ENCODE data around the gene TRAPPC6A. TPM values are rescaled to one million over a fixed set of nuclear protein-coding genes. Genes with fewer than 3 reads are reported as not detected.

Gene TRAPPC6A
- total RNA-seq, 1 experiment from 2014 or later = 59.9 TPM

- Histone ChIP-seq H3K27ac (ENCODE audit: insufficient read length, low read depth, low read length) (no peak overlapping the region), H3K9me3 (ENCODE audit: control insufficient read depth, low read depth, low read length) (no peaks in the 10 kb centered on the region), H3K4ac (ENCODE audit: low read depth, low read length) (no peak overlapping the region), H2BK20ac (ENCODE audit: low read depth, low read length, poor library complexity, severe bottlenecking) (no peak overlapping the region), H3K23ac (ENCODE audit: insufficient read length, low read depth, low read length) (no peak overlapping the region), H3K23me2 (ENCODE audit: insufficient read length, low read depth, low read length, poor library complexity, severe bottlenecking) (no peaks in the 10 kb centered on the region), H2BK120ac (ENCODE audit: low read depth, low read length, poor library complexity, severe bottlenecking) (no peak overlapping the region), H3T11ph (ENCODE audit: low read length) (no peak overlapping the region), H3K9ac (ENCODE audit: extremely low read depth, insufficient read length, low read length) (no peak overlapping the region), H3K4me1 (ENCODE audit: insufficient read depth, low read length) (no peaks in the 10 kb centered on the region), H4K5ac (ENCODE audit: insufficient read length, low read depth, low read length) (no peak overlapping the region), H2AK5ac (ENCODE audit: insufficient read length, low read length) (no peak overlapping the region), H3K4me2 (ENCODE audit: insufficient read depth, insufficient read length, low read length) (no peak overlapping the region), H3K56ac (ENCODE audit: insufficient read length, low read depth, low read length) (no peak overlapping the region), H3K14ac (ENCODE audit: insufficient read depth, low read length) (no peak overlapping the region; the same call in 1 of the 2 replicates), H4K91ac (ENCODE audit: insufficient read length, low read depth, low read length) (no peak overlapping the region), H4K8ac (replicated peaks; ENCODE audit: insufficient read length, low read depth, low read length) (no peak overlapping the region), H2BK15ac (ENCODE audit: low read depth, low read length) (no peak overlapping the region), H2AFZ (ENCODE audit: low read length) (no peak overlapping the region), H3K79me2 (ENCODE audit: insufficient read depth, low read length) (no peaks in the 10 kb centered on the region), H3K79me1 (ENCODE audit: insufficient read depth, low read depth, low read length, poor library complexity, severe bottlenecking) (no peaks in the 10 kb centered on the region), H4K20me1 (ENCODE audit: control insufficient read depth, insufficient read depth, insufficient read length) (no peaks in the 10 kb centered on the region), H3K18ac (ENCODE audit: insufficient read length, low read depth, low read length) (no peak overlapping the region), H3K27me3 (ENCODE audit: insufficient read depth, low read length) (no peaks in the 10 kb centered on the region), H2BK12ac (ENCODE audit: insufficient read length, low read depth, low read length) (no peak overlapping the region), H2BK5ac (ENCODE audit: insufficient read length, low read length) (no peak overlapping the region)
- H3K27me3 Mint-ChIP-seq (ENCODE audit: low read depth) = peaks cover 68% of the 10 kb centered on the region
- H3K4me1 Mint-ChIP-seq = peaks cover 0 to 4% of the 10 kb centered on the region in 2 experiments; a peak in 1 of 4 replicates
- no peak for DNase-seq
- no peak overlapping the region for H3K27ac Mint-ChIP-seq
- no CpG with 5 or more reads among the region's 11 CpGs for WGBS (ENCODE audit: extremely low coverage, insufficient read length, low lambda C conversion rate)
- H3K4me3 Mint-ChIP-seq = no peak overlapping the region
- H3K36me3 Mint-ChIP-seq (ENCODE audit: insufficient read depth in 1 of 3, low read depth in 3 of 3) = no peaks in the 10 kb centered on the region
- no peak for TF ChIP-seq CTCF (conservative IDR thresholded peaks at IDR 0.05)
- H3K9me3 Mint-ChIP-seq = no peaks in the 10 kb centered on the region
Observed at GRCh38 chr19:45224645-45225044, 46.6 kb upstream of the TRAPPC6A start.

Data from H9 (cell line).